NCI-H187 treated with DMSO at 0.1 percent for 48 hours (cell line): ENCODE measurements around the gene TEAD1.

Experiments used
- DNase-seq: peaks from one replicate; lab custom pipeline; 2025; lab: John Stamatoyannopoulos, UW

TEAD1 gene

GRCh38 chr11:12707500-12707880, 33.3 kb downstream of the TEAD1 start:
- no peak for DNase-seq

DNA sequence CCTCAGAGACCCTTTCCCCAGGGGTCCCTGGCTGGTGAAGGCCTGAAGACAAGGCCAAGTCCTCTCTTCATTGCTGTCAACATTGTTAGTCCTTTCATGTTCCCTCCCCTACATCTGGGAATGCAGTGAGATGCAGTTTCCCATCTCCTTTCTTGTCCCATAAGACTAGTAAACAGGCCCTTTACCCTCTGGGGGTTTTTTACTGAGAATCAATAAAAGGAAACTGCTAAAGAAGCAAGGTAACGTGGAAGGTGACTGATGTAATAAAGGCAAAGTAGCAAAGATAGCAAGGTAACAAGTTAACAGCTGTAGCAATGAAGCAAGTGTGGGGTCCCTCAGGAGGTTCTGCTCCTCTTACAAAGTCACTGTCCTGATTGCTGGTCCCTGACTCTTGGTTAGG, 37.3 kb downstream of the TEAD1 start:
- DNase-seq = no peak

- DNase-seq = no peak
Observed at GRCh38 chr11:12712132-12712531, 37.9 kb downstream of the TEAD1 start.

GRCh38 chr11:12715131-12715530, 40.9 kb downstream of the TEAD1 start:
- DNase-seq = no peak

GRCh38 chr11:12715941-12716340, 41.7 kb downstream of the TEAD1 start:
- DNase-seq = no peak

DNA sequence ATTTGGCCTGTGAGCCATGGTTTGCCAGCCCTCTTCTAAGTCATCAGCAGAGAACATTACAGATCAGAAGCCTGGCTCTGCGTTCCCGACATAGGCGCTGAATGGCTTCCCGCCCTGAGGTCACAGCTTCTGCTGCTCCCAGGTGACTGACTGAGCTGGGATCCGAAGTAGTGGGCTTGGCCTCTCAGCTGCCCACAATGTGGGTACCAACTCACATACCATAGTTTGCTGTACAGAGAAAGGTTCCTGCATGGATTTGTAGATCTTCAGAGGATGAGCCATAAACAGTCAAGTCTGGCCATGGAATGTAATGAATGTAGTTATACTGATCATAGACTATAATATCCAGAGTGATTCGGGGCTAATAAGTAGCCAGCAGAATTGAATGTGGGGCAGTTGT, 42.6 kb downstream of the TEAD1 start:
- no peak for DNase-seq

- no peak for DNase-seq
Observed at GRCh38 chr11:12717851-12718291, 43.6 kb downstream of the TEAD1 start.

DNA sequence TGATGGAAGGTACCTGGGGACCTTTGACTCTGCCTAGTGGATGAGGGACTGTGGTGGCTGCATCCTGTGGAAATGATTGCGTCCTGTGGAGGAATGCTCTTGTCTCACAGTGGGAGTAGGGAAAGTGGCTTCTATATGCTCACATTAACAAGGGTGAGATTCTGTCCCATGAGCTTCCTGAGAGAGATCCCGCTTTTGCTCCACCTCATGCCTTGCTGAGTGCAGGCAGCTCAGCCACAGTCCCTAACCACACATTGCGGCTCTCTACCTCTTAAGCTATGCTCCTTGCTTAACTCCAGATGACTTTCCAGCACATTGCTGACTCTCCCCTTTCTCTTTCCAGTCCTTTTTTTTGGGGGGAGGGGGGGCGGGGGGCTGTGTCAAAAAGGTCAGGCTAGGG, 45.0 kb downstream of the TEAD1 start:
- no peak for DNase-seq

DNA sequence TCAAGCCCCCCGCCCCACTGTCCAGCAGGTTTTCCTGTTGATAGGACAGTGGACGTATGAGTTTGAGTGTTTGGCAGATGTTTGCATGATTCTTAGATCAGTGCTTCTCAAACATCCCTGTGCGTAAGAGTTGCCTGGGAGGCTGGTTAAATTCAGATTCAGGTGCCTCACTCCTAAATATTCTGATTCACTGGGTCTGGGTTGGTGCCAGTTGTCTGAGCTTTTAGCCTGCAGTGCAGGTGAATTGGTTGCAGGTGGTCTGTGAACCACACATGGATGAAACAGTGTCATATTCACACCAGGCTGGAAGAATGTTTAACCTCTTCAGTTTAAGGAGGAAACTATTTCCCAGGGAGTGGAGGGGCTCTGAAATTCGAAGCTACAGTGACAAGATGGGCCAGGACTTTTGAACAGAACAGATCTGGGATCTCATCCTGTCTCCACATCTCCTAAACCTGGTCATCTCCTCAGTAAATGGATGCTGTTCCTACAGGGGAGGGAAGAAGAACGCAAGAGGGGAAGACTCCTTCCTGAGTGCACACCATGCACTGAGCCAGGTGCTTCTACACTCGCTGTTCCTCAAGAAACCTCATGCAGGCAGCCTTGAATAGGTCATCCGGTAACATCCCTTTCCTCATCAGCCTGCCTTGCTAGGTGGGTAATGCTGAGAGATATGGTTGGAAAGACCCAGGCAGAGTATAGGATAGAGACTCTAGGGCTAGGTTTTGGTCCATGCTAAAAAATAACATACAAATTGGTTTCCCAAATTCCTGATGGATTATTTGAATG, 47.8 kb downstream of the TEAD1 start:
- DNase-seq = no peak

DNA sequence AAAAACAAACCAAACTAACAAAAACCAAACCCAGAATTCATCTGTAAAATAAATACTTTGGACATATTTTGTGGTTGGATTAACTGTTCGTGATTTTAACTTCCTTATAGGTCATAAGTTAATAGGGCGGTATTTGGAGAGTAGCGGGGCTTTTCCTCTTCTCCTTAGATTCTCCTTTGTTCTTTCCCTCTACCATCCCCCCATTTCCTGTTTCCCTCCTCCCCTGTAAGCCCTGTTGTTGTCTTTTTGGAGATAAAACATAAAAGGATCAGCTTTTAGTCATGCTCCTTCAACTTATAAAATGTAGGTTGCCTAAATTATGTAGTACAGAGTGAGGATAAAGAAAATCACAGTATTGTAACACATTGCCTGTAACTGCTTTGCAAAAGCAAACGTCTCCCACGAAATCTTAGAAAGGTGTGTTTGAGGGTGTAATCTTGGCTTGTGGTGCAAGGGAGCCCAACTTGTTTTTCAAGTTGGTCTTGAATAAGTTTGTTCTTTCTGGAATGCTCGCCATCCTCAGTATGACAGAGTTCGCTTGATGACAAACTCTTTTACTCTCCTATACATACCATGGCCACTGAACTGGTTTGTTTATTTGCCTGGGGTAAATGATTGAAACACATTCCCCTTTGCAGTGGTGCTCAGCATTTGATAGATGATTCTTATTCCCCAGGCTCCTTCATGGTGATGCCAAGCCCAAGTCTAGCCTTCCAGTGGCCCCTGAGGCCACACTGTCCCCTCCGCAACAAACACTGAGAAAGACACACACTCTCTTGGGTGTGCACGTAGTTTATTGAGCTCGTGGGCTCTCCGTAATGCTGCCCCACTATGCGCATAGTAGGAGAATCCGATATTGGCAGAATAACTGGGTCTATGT, 49.4 kb downstream of the TEAD1 start:
- no peak for DNase-seq

DNA sequence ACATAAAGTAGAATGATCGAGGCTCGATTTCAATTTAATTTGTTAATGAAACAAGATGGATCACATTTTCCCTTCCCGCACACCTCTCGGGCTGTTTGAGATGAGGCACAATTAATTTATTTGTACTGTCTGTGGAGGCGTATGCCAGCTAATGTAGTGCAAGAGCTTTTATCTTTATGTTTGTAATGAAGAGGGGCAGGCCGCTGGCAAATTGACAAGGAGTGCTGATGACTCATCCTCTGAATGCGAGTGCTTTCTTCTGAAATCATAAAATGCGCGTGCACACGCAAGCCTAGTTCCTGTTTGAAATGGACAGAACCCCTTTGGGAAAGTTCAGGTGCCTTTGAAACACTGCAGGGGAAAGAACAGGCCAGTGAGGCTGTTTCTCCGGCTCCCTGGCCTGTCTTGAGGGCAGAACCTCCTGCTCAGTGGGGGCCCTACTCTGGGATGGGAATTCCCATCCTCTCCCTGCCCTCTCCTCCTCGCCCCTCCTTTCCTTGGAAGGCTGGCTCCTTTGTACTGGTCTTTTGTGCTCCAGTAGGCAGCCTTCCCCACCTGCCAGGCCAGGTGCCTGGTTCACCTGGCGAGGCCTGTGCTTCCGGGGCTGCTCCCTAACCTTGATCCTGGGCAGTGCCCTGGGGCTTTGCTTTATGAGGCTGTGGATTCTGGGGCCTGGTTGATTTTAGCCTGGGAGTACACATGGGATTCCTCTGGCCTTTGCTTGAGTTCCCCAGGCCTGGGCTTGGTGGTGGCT, 50.3 kb downstream of the TEAD1 start:
- DNase-seq = peak; percentile 84

GRCh38 chr11:12725055-12725862, 51.0 kb downstream of the TEAD1 start:
- no peak for DNase-seq

DNA sequence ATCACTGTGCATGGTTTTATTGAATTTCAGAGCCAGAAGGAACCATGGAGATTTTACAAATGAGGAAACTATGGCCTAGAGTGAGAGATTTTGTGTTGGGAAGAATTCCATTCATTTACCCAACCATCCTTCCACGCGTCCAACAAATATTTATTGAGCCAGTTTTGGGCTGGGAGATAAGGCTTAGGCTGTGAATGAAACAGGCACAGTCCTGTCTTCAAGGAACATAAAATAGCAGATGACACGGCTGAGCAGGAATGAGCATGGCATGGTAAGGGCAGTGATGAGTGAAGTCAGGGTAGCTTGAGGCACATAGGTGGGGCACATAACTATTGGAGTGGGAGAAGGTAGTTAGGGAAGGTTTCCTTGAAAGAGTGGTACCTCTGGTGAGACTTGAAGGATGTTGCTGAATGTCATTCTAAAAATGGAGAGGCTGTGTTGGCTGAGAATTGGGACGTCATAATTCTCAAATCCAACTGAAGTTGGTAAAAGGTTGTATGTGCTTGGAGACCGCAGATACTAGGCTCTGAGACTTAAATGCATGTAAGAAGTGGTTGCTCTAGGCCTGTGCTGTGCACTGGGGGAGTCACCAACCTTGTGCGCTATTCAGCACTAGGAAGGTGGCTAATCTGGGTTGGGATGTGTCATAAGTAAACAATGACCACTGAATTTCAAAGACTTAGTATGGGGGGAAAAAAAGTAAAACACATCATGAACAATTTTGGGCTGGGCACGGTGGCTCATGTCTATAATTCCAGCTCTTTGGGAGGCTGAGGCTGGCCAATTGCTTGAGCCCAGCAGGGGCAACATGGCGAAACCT, 51.9 kb downstream of the TEAD1 start:
- no peak for DNase-seq

GRCh38 chr11:12727563-12728211, 53.5 kb downstream of the TEAD1 start:
- DNase-seq = no peak

DNA sequence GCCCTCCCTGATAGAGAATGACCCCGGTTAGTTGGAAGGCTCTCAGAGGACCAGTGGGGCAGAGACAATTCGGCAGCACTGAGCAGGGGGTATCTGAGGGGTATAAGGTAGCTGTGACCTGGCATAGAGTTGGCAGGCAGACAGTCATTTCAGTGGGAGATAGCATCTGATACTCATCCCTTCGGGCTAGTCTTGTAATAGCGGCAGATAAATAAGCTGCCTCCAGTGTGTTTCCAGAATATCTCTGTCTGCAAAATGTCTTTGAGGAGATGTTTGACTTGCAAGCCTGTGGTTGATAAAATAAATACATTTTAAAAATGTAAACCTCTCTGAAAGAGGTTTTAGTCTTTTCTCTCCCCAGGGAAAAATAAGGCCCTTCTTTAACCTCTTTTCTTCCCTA, 54.2 kb downstream of the TEAD1 start:
- DNase-seq = no peak

GRCh38 chr11:12729941-12730340, 55.7 kb downstream of the TEAD1 start:
- no peak for DNase-seq

DNA sequence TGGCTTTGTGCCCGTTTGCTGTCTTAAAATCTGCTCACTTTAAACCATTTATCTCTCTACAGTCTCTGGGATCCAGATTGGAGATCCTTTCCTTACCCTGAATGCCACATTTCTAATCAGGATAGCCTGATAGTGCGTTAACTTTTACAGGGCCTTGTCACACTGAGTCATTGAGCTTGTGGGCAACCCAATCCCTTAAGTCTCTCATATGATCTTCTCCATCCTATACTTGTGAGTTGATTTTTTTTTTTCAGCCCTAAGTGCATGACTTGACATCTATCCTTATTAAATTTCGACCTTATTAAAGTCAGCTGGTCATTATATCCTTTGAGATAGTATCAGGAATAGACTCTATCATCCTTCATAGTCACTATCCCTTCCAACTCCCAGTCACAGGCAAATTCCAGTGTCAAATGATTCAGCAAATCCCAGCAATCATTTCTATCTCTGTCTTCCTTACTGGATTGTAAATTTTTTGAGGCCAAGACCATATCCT, 57.7 kb downstream of the TEAD1 start:
- DNase-seq = no peak

GRCh38 chr11:12733091-12733490, 58.9 kb downstream of the TEAD1 start:
- no peak for DNase-seq

DNA sequence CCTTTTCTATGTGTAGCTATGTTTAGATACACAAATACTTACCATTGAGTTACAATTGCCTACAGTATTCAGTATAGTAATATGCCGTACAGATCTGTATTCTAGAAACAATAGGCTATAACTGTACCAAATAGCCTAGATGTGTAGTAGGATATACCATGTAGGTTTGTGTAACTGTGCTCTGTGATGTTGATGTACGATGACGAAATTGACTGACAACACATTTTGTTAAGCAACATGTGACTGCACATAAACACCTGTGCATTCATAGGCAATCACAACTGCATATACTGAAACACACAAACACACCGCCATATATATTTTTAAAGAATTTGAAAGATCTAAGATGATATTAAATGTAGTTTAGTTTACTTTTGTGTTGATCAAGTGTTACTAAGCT, 60.4 kb downstream of the TEAD1 start:
- DNase-seq = no peak

DNA sequence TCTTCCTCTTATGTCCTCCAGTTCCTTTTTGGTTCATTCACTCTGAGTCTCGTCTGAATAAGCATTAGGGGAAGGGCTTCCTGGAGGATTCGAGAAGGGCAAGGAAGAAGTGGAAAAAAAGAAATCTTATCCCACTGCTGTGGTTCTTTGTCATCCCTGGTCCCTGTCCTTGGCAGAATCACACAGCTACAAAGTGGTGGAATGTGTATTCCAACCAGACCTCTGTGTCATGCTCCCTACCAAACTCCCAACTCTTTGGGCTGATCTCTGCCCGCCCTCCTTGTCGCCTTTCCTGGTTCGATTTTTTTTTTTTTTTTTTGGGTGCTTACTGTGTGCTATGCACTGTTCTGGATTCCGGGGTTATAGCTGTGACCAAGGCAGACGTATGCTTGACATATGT, 61.0 kb downstream of the TEAD1 start:
- no peak for DNase-seq
